T-helper 22 cell (primary cell): Measurements from ENCODE around the gene ULK4.
"Not testable (repeated sequence)": the region's sequence is repeated elsewhere in the genome, so short reads cannot be mapped to it uniquely, and the experiment has no call there.

Experiments
- DNase-seq: peaks from one replicate; pipeline ENCODE4 v3.0.0-alpha.2; 2020; ENCODE audit warnings: low read depth

The ULK4 gene

DNA sequence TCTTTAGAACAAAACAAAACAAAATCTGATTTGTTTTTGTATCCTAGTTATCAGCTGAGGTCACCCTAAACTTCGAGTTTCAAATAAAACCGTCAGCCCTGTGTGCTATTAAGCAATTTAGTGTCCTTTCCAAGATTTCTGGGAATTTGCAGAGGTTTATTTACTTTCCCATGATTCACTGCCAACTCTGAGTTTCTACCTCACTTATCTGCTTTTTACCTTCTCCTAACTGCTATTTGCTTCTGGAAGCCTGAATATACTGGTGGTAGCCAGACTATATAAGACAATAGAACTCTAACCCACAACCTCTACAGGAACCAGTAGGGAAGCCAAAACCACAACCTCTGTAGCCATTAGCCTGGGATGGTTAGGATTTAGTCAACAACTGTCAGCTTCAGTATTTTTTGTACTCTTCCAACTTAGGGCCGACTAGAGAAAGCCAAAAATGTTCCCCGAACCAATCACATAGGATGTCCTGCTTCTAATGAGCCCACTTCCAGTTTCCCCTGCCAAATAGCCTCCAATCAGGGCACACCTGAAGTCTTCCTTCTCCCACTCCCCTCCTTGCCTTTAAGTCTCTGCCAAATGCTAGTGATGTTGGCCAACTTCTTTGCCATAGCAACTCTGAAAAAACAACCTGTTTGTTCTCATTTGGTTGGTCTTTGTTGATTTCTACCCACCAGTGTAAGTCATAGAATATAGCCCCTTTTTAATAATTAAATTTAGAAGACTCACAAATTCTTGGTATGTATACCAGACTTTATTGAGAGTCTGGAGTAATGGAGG is 273.1 kb downstream of the ULK4 start:
- DNase-seq = no peak

DNA sequence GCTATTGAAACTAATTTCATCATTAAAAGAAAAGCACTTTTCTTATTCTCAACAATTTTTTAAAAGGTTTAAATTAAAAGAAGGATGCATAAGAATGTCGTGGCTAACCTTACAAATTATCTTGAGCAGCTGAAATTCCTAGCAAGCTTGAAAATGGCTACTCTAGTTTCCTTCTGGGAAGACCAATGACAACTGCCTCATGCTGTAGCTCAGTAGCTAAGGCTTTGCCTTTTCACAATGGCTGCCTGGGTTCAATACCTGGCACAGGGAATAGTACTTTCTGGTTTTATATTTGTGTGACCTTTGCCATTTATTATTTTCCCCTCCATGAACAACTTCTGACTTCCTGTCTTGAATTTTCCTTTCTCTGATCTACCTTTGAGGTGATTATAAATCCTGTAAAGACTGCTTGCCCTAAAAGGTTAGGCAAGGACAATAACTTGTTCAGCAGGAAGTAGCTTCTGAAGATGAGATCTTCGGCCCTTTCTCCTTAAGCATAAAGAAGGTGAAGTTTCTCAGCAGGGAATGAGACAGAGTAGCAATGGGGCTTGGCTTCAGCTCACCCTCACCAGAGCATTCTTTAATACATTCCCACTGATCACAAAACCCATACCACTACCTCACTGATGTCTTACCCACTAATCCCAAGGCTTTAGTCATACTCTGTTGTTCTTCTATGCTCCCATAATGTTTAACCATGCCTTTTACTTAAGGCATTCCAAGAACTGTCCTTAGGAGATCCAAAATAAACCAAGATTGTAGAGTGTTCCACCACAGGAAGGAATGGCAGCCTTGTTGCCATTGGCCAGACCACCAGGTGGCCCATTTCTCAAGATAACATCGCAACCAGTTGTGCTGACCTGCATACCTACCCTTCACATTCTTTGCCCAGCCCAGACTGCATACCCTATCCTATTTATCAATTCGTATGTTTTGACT is 276.8 kb downstream of the ULK4 start:
- DNase-seq = no peak

DNA sequence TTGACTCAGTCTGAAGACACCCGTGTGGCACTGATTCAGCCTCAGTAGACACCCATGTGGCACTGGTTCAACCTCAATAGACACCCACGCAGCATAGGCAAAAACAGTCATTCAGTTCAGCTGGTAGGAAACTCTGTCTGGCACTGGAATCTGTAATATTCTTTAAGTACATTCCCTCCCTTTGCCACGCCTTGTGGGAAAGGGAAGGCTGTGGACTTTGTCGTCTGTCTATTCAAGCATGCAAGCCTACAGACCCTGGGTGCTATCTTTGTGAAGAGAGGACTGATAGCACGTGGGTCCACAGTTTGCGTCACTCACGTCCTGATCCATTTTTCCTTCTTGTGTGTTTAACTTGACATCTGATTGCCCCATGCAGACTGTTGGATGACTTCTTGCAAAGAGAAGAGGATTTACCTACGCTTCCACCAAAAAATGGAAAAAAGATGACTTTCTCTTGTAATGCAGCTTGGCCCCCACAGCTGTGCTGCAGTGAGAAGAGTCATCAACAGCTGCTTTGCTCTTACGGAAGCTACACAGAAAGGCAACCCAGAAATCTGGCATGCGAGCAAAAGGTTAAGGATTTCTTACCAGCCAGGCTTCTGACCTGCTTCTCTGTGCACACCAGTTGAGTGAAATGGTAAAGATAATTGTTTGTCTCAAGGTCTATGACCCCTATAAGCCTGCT is 278.1 kb downstream of the ULK4 start:
- DNase-seq = no peak

DNA sequence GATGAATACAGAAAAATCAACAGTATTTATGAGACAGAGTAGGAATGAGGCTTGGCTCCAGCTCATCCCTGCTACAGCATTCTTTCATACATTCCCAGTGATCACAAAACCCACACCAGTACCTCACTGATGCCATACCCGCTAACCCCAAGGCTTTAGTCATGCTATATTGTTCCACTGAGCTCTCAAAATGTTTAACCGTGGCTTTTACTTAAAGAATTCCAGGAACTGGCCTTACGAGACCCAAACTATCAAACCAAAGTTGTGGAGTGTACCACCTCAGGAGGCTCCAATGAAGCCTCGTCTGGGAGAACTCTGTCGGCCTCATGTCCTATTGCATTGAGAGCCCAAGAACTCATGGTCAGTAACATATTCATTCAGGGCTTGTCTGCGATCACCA is 278.9 kb downstream of the ULK4 start:
- no peak for DNase-seq

DNA sequence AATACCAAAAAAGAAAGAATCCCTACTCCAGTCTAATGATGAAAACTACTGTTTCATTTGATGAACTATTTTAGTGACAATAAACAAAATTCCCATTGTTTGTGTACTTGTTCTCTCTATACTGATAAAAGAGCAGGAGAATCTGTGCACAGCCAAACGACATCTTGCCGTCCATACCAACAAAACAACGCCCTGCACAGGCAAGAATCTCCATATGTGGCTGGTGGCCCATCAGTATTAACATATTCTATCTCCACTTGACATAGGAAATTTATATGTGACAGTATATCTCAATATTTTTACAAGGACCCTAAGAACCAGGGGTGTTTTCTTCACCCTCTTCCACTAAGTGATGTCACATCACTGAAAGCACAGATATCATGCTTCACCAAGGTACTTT is 279.5 kb downstream of the ULK4 start:
- no peak for DNase-seq

DNA sequence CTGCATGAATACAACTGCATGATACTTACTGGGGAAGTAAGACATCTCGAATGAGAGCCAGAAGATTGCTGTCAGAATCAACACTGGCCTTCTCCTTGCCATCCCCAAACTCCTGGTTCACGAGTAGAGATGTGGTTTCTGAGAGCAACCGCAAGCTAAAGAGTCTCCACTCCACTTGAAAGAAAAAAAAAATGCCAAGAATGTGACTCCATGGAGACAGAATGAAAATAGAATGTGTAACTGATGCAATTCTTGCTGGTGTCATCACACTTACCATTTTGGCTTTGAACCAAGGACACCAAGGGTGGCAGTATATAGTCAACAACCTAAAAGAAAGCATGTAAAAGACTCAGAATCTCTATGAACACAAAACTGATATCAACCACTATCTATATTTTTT is 280.4 kb downstream of the ULK4 start:
- DNase-seq = no peak

DNA sequence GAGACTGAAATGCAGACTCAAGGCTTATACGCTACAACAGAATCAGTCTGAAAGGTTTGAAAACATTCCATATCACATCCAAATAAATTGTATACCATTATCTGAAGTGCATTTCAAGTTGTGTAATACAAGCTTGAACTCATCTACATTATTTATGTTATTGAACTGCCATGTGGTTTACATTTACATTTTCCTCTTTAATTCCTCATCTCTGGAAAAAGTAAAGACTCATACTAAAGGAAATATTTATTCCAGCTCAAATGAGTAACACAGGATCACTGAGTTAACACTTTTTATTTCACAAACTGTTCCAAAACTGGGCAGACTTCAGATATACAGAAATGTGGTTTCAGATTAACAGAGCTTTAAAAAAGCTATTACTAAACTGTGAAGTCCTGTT is 282.5 kb downstream of the ULK4 start:
- no peak for DNase-seq

DNA sequence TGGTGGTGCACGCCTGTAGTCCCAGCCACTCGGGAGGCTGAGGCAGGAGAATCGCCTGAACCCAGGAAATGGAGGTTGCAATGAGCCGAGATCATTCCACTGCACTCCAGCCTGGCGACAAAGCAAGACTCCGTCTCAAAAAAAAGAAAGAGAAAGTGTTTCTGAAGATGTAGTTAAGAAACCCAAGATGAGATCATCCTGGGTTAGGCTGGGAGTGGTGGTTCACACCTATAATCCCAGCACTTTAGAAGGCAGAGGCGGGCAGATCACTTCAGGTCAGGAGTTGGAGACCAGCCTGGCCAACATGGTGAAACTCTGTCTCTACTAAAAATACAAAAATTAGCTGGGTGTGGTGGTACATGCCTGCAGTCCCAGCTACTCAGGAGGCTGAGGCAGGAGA is 286.8 kb downstream of the ULK4 start:
- not testable (repeated sequence) for DNase-seq

DNA sequence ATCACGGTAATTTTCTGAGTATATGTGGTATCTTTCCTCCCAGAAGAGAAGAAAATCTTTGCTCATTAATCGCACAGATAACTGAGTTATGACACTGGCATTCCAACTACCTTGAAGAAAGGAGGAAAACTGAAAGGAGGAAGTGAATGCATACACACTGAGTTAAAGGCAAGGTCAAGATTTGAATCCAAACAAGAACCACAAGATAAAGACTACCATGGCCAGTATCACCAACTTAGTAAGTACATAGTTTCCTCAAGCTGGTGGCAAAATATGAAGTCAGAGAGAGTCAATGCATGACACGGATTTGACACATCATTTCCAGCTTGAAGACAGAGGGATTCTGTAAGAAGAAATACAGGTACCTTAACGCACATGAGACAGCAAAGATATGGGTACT is 287.5 kb downstream of the ULK4 start:
- no peak for DNase-seq

DNA sequence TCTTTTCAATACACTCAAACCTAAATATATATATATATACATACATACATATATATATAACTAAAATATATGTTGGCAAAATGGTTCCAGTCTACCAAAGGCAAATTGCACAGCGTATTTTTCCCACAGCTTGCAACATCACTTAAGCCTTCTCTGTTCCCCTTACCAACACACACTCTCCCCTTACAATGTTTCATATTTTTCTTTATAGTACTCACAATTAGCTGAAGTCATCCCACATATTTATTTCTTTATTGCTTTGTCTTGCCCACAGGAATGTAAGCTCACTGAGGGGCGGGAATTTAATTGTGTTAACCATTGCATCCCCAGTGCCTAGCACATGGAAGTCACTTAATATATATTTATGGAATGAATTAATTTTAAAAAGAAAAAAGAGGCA is 288.3 kb downstream of the ULK4 start:
- no peak for DNase-seq

DNA sequence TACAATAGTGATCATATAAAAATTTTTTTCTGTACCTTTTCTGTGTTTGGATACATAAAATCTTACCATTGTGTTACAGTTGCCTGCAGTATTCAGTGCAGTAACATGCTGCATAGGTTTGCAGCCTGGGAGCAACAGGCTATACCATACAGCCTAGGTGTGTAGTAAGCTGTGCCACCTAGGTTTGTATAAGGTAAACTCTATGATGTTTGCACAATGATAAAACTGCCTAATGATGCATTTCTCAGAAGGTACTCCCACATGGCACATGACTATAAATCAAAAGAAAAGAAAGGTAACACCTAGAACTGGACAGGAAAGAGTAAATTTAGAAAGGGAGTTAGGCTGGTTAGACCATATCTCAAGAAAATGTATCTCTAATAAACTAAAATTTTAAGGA is 293.5 kb downstream of the ULK4 start:
- DNase-seq = no peak

DNA sequence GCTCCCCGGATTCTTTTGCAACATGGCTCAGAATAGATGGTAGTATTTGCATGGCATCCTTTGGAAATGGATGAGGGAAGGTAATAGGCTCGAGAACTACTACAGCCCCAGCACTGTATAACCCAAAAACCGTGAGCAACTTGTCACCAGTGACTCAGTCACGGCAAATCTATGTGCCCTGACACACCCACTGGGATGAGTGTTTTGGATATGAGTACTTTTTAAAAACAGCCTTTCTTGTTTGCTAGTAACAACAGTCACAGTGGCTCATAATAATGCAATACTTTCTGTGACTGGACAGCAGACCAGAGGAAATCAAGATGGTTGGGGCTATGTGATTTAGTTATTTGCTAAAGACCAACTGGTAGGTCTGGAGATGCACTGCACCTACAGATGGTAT is 299.6 kb downstream of the ULK4 start:
- DNase-seq = no peak

DNA sequence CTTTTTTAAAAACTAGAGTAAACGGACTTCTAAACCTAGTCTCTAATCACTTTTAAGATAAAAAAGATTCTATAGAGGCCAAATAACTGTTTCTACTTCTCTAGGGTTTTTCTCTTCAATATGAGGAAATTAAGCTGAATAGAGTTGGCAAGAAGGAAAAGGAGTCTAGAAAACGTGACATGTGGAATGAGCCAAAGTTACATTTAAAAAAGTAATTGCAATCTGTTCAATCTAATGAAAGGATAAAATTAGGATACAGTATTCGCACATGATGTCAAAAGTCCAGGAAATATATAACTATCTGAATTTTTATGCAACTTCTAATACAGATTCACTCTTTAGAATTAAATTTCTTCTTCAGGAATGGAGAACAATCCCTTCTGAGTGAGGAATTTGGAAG is 300.1 kb downstream of the ULK4 start:
- no peak for DNase-seq

DNA sequence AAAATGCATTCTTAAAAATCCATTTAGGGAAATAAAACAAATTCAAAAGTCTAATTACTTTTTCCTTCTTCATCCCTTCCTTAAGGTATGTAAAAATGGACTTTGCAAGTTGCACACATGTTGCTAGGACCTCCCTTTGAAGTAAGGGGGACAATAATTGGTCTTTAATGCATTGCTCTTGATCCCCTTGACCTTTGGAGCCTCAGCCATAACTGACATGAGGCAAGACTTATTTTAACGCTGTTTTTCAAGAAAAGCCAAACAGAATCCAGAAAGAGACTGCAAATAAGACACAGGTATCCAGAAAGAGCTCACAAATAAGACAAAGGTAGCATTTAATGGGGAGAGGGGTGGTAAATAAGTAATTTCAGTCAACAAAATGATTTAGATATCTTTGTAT is 301.4 kb downstream of the ULK4 start:
- no peak for DNase-seq

DNA sequence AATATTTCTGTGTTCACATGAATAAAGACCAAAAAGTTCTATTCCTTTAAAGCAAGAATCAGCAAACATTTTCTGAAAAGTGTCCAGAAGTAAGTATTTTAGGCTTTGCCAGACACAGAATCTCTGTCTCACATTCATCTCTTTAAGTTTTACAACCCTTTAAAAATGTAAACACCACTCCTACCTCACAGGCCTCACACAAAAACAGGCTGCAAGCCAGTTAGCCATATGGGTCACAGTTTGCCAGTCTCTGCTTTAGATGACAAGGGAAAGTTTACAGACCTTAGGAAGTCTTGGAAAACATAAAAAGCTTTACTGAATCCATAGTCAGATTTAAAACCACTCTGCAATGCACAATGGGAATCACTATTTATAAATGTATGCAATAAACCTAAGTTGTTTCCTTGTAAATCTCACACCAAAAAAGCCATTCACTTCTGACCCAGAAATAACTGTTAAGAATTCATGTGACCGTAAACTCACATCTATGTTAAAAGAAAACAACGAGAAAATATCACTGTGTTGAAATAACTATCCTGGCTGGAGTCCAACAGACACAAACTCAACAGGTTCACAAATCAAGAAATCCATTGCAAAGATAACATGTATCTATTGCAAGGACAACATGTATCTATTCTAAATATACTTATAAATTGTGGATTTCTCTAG is 308.2 kb downstream of the ULK4 start:
- no peak for DNase-seq

DNA sequence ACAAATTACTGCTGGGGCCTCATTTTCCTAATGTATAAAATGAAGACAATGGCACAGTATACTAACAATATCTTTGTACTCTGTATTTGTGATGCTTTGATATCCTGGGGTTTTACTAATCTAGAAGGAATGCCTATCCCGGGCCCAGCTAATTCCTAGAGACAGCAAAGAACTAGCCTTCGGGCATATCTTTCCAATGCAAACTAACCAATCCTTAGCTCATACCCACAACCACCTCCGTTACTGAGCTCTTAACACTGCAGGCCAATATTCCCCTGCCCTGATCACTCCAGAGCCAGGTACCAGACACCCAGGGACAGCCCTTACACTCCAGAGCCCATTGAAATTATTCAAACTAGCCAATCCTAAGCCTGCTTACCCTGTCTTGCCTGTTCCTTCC is 309.0 kb downstream of the ULK4 start:
- DNase-seq = no peak

DNA sequence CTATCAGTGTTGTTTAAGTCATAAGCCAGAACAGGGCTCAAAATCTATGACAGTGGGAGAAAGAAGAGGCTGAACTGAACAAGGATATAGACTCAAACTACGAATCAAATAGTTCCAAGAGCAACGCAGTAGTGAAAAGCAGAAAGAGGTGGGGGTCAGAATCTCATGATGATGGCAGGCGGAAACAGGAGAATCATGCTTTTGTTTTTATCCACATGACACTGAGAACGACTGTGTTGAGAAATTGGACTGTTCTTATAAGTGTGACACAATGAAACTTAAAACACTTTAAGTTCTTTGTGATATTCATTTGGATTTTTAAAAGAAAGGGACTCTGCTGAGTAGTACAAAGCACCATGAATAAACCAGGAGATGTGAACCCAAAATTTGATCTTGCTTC is 309.4 kb downstream of the ULK4 start:
- DNase-seq = no peak

DNA sequence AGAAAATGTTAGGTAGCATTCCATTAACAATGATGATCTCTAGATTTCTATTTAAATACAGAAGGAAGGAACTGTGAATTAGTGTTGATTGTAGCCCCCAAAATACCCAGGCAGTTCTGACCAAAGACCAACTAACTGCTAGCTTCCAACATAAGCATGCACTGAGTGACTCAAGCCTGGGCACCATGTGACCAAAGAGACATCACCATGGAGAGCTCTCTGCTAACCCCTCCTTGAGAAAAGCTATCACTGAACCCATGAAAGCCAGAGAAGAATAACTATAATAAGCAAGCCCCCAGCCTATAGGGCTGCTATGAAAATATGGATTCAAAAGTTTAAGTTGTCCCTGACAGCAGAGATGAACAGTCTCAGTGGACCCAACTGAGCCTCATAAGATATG is 310.2 kb downstream of the ULK4 start:
- DNase-seq = no peak

DNA sequence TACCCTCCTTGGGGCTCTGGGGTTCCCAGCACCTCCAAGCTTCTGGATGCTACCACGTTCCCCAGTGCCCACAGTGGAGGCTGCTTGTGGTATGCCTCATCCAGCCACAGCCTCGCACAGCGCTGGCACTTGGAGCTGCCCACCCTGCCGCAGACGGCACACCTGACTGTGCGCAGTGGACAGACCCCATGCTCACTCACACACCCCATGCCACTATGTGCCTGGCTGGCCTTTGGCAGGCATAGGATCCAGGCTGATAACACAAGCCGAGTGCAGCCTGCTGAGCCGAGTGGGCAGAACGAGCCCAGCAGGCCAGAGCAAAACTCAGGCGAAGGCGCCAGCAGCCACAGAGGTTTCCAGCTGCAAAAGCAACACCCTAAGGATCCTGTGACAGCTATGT is 311.5 kb downstream of the ULK4 start:
- no peak for DNase-seq

DNA sequence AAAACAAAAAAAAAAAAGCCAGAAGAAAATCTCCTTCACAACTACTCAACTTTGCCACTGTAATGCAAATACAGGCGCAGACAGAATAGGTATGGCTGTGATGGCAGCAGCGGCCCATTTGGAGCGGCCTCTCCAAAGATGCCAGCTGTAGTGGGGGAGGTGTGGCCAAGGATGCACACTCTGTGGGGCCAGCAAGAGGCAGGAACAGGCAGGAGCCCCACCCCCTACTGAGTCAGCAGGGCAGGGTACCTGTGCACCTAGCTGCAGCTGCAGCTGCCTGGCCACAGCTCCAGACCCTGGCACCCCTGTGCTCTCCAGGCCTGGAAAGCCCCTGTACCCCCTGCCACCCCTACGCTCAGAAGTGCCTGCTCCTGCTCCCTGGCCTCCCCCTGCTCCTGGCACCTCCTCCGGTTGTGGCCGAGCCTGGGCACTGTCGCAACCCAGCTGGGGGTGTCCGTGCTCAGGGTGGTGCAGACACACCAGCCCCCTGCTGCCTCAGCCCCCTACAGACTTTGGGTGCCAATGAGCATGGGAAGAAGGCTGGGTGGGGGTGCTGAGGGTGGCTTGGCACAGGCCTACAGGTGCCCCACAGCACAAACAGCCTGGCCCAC is 312.7 kb downstream of the ULK4 start:
- no peak for DNase-seq

DNA sequence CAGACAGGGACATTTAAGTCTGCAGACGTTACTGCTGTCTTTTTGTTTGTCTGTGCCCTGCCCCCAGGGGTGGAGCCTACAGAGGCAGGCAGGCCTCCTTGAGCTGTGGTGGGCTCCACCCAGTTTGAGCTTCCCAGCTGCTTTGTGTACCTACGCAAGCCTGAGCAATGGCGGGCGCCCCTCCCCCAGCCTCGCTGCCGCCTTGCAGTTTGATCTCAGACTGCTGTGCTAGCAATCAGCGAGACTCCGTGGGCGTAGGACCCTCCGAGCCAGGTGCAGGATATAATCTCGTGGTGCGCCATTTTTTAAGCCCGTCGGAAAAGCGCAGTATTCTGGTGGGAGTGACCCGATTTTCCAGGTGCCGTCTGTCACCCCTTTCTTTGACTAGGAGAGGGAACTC is 314.2 kb downstream of the ULK4 start:
- DNase-seq = not testable (repeated sequence)

DNA sequence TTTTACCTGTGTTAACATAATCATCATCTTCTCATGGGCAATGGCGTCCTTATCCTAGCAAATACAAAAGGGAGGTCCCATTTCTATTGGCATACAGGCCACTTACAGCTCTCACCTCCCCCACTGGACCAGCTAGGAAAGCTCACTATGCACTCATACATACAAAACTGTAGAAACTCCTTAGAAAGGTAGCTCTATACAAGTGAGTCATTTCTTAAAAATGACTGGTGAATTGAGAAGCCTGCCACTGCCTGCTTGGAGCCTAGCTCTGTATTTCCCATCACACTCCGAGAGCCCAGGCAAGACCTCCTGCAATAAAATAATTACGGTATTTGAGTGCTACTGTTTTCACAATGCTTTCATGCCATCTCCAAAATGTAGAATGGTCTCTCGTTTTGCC is 321.8 kb downstream of the ULK4 start:
- no peak for DNase-seq
